Heart right ventricle (tissue), 16 donors: Measurements from ENCODE around the gene LMX1A. TPM values are rescaled to one million over a fixed set of nuclear protein-coding genes. Genes with fewer than 3 reads are reported as not detected.

ENCODE experiments used
- ATAC-seq, 8 donors: fragments of 200-7000 bp; cut with Tn5 transposase; one replicate each; pipeline ENCODE4 v1.9.1; 2020; ENCODE audit warnings: mild to moderate bottlenecking in 8 of 8, moderate library complexity in 8 of 8, moderate number of reproducible peaks in 1 of 8
- DNase-seq, 2 donors: peaks; one replicate each; pipeline ENCODE4 v3.0.0-alpha.2; 2020
- H3K27ac ChIP-seq, 10 donors: fragments of 200-600 bp; sonication (generic) in 2 of 10; one replicate each; pipeline versions ENCODE4 v1.5.0 to v1.8.0; 2020 to 2022; ENCODE audit warnings: mild to moderate bottlenecking in 3 of 10
- H3K27me3 ChIP-seq, 7 donors: fragments of 200-600 bp; one replicate each; pipeline ENCODE4 v1.8.0; 2021 to 2022; ENCODE audit warnings: mild to moderate bottlenecking in 2 of 7
- H3K36me3 ChIP-seq, 9 donors: fragments of 200-600 bp; sonication (generic) in 1 of 9; one replicate each; pipeline versions ENCODE4 v1.5.0 to v1.8.0; 2020 to 2022; ENCODE audit warnings: mild to moderate bottlenecking in 2 of 9
- H3K4me1 ChIP-seq, 9 donors: fragments of 200-600 bp; sonication (generic) in 1 of 9; one replicate each; pipeline versions ENCODE4 v1.5.0 to v1.8.0; 2020 to 2022; ENCODE audit warnings: mild to moderate bottlenecking in 4 of 9
- H3K4me3 ChIP-seq, 10 donors: fragments of 200-600 bp; sonication (generic) in 2 of 10; one replicate each; pipeline versions ENCODE4 v1.5.0 to v1.8.0; 2020 to 2022; ENCODE audit warnings: mild to moderate bottlenecking in 7 of 10, moderate library complexity in 2 of 10
- H3K9me3 ChIP-seq, 11 donors: fragments of 200-600 bp in 10 of 11; sonication (generic) in 2 of 11; one replicate each; pipeline versions ENCODE4 v1.5.0 to v1.8.0; 2013 to 2022; ENCODE audit warnings: mild to moderate bottlenecking in 2 of 11, control low read depth in 1 of 11, moderate library complexity in 1 of 11
- CTCF ChIP-seq, 9 donors: fragments of 200-600 bp; sonication (generic) in 2 of 9; IDR thresholded peaks; one replicate each; pipeline versions ENCODE4 v1.5.0 to v1.8.0; 2021 to 2022; ENCODE audit warnings: antibody characterized with exemption in 9 of 9, mild to moderate bottlenecking in 5 of 9, moderate library complexity in 1 of 9
- WGBS, 2 donors: extraction: QIAGEN DNeasy Blood & Tissue Kit; methylation state at CpG; one replicate each; pipeline ENCODE4 v1.1.7; 2013; ENCODE audit warnings: inconsistent platforms in 1 of 2; 5-methylcytosine and 5-hydroxymethylcytosine counted together
- intact Hi-C, 10 donors: fragments of 100-400 bp; cut with DNase I; formaldehyde crosslinking; loops; one replicate each; pipeline versions ENCODE4 v1.11.1 to v1.14.2; 2022
- polyA plus RNA-seq, 2 donors: library from polyadenylated mRNA; stranded (reverse); fragments of 200-250 nt; gene quantifications; one replicate each; pipeline ENCODE4 v1.2.3, GENCODE V29; 2013
- total RNA-seq, 10 donors: library from RNA; stranded (reverse); fragmentation: NEBNext Ultra II Directional in 3 of 10; extraction: Animal tissue kit (Norgen Biotek cat#: 25700) in 3 of 10; gene quantifications; one replicate each; pipeline versions ENCODE4 v1.2.1 to v1.2.4, GENCODE V29; 2021 to 2023
- donor health status: Arrhythmogenic right ventricular cardiomyopathy.
- donor health status: ischemic (EF 13 %, LVEDD 7.1; RV severe dilation, severe dysfunction).
- donor health status: healthy with polysubstance abuse.
- donor health status: DM: no; HTN: yes; CAD: no.
- donor health status: DM: no; HTN: no; CAD: no.
- donor health status: ischemic (EF 25% LVEDD 6.9; RV normal size, moderate dysfunction).
- donor health status: ischemic (EF 25% LVEDD 5.7; RV mildly dilated, moderate dysfunction).
- donor health status: healthy.
- donor health status: DM: yes; HTN: yes; CAD: no.
- donor health status: Ischemic cardiomyopathy.
- donor health status: ischemic (EF 35%, LVEDD 5.7; RV mildly dilated, moderate dysfunction).
- donor health status: nonischemic (EF 11% LVEDD 7.7; RV severe dilation, severe dysfunction).
- donor health status: DM: yes; HTN: yes; CAD: no.
- donor health status: PGD.
- donor health status: ischemic (EF 29% LVEDD 5.4; RV normal size, mild dysfunction).
- donor health status: nonischemic (EF 23%, LVEDD 6.1; RV moderate dilation, normal function).

The LMX1A gene
- total and polyA plus RNA-seq, 12 donors = 0.04 to 0.19 (median 0.14) TPM; not detected in 9

- DNase-seq (no peak), ATAC-seq (no peak)
- intact Hi-C loops = no loop called here
- no peak for TF ChIP-seq CTCF (IDR thresholded peaks at IDR 0.05)
- Histone ChIP-seq H3K36me3 (no peaks in the 10 kb centered on the region), H3K4me3 (no peak overlapping the region), H3K27ac (no peak overlapping the region), H3K27me3 (peaks cover 0 to 30% (median 19%) of the 10 kb centered on the region in 7 donors), H3K9me3 (peaks cover 0 to 10% (median 0%) of the 10 kb centered on the region in 11 donors), H3K4me1 (no peaks in the 10 kb centered on the region)
- 63 to 73% methylated on average over 5 of the region's 5 CpGs for WGBS, 2 donors
Measured at GRCh38 chr1:165329104-165329503, 27.4 kb downstream of the LMX1A start.

GRCh38 chr1:165328136-165328535 is 28.4 kb downstream of the LMX1A start:
- WGBS, 2 donors = 63 to 73% methylated on average over 3 of the region's 3 CpGs
- intact Hi-C loops = no loop called here
- no peak for TF ChIP-seq CTCF (IDR thresholded peaks at IDR 0.05)
- ATAC-seq (no peak), DNase-seq (no peak)
- Histone ChIP-seq H3K36me3 (no peaks in the 10 kb centered on the region), H3K27ac (no peak overlapping the region), H3K4me3 (no peak overlapping the region), H3K9me3 (peaks cover 0 to 10% (median 0%) of the 10 kb centered on the region in 11 donors), H3K27me3 (peaks cover 0 to 38% (median 25%) of the 10 kb centered on the region in 7 donors), H3K4me1 (no peaks in the 10 kb centered on the region)

- ATAC-seq (no peak), DNase-seq (no peak)
- Histone ChIP-seq H3K27ac (no peak overlapping the region), H3K4me3 (no peak overlapping the region), H3K36me3 (no peaks in the 10 kb centered on the region), H3K9me3 (peaks cover 0 to 10% (median 0%) of the 10 kb centered on the region in 11 donors), H3K4me1 (no peaks in the 10 kb centered on the region), H3K27me3 (peaks cover 0 to 44% (median 29%) of the 10 kb centered on the region in 7 donors)
- no peak for TF ChIP-seq CTCF (IDR thresholded peaks at IDR 0.05)
- intact Hi-C loops = no loop called here
- WGBS, 2 donors = 75 to 83% methylated on average over 2 of the region's 2 CpGs
Measured at GRCh38 chr1:165327538-165327937, 29.0 kb downstream of the LMX1A start.

GRCh38 chr1:165325460-165326203 is 30.9 kb downstream of the LMX1A start:
- ATAC-seq = no peak
- WGBS, 2 donors = 36 to 42% methylated on average over 7 of the region's 7 CpGs
- intact Hi-C loops = no loop called here

More at GRCh38 chr1:165325460-165326203, 30.9 kb downstream of the LMX1A start:
- peaks cover 0 to 49% (median 29%) of the 10 kb centered on the region in 7 donors for H3K27me3 ChIP-seq
- peaks cover 0 to 9% (median 0%) of the 10 kb centered on the region in 11 donors for H3K9me3 ChIP-seq
- TF ChIP-seq CTCF (IDR thresholded peaks at IDR 0.05) = no peak
- no peaks in the 10 kb centered on the region for H3K4me1 ChIP-seq
- no peak overlapping the region for H3K27ac ChIP-seq
- no peak for DNase-seq
- no peaks in the 10 kb centered on the region for H3K36me3 ChIP-seq
- no peak overlapping the region for H3K4me3 ChIP-seq
